ENCODE data around the gene INPP5A.

Gene INPP5A

GRCh38 chr10:132663666-132664365 lies 126.2 kb downstream of the INPP5A start:
- WGBS = 92% methylated on average over 29 of the region's 29 CpGs
- Histone ChIP-seq H3K36me3 (ENCODE audit: insufficient read depth, low read length) (no peaks in the 10 kb centered on the region), H3K4me3 (ENCODE audit: low read length) (no peak overlapping the region), H3K4me1 (ENCODE audit: insufficient read depth, low read length) (no peaks in the 10 kb centered on the region), H3K9me3 (ENCODE audit: insufficient read depth, low read depth, low read length) (no peaks in the 10 kb centered on the region), H3K9ac (ENCODE audit: low read depth, low read length) (no peak overlapping the region), H3K27me3 (ENCODE audit: insufficient read depth, low read length) (no peaks in the 10 kb centered on the region), H3K27ac (ENCODE audit: low read depth, low read length) (no peak overlapping the region)

- H3K4me1 ChIP-seq (ENCODE audit: insufficient read depth, low read length) = no peaks in the 10 kb centered on the region
- WGBS = 87% methylated on average over 6 of the region's 6 CpGs
- no peaks in the 10 kb centered on the region for H3K9me3 ChIP-seq (ENCODE audit: insufficient read depth, low read depth, low read length)
- H3K36me3 ChIP-seq (ENCODE audit: insufficient read depth, low read length) = no peaks in the 10 kb centered on the region
- no peak overlapping the region for H3K9ac ChIP-seq (ENCODE audit: low read depth, low read length)
- no peak overlapping the region for H3K27ac ChIP-seq (ENCODE audit: low read depth, low read length)
- H3K27me3 ChIP-seq (ENCODE audit: insufficient read depth, low read length) = no peaks in the 10 kb centered on the region
- no peak overlapping the region for H3K4me3 ChIP-seq (ENCODE audit: low read length)
Observed at GRCh38 chr10:132664407-132664806, 126.8 kb downstream of the INPP5A start.

GRCh38 chr10:132664883-132665282 lies 127.3 kb downstream of the INPP5A start:
- Histone ChIP-seq H3K27me3 (ENCODE audit: insufficient read depth, low read length) (no peaks in the 10 kb centered on the region), H3K9me3 (ENCODE audit: insufficient read depth, low read depth, low read length) (no peaks in the 10 kb centered on the region), H3K9ac (ENCODE audit: low read depth, low read length) (no peak overlapping the region), H3K36me3 (ENCODE audit: insufficient read depth, low read length) (no peaks in the 10 kb centered on the region), H3K4me3 (ENCODE audit: low read length) (no peak overlapping the region), H3K4me1 (ENCODE audit: insufficient read depth, low read length) (no peaks in the 10 kb centered on the region), H3K27ac (ENCODE audit: low read depth, low read length) (no peak overlapping the region)
- WGBS = 93% methylated on average over 16 of the region's 16 CpGs

- Histone ChIP-seq H3K9ac (ENCODE audit: low read depth, low read length) (no peak overlapping the region), H3K27me3 (ENCODE audit: insufficient read depth, low read length) (no peaks in the 10 kb centered on the region), H3K9me3 (ENCODE audit: insufficient read depth, low read depth, low read length) (no peaks in the 10 kb centered on the region), H3K4me3 (ENCODE audit: low read length) (no peak overlapping the region), H3K27ac (ENCODE audit: low read depth, low read length) (no peak overlapping the region), H3K4me1 (ENCODE audit: insufficient read depth, low read length) (no peaks in the 10 kb centered on the region), H3K36me3 (ENCODE audit: insufficient read depth, low read length) (no peaks in the 10 kb centered on the region)
- WGBS = 91% methylated on average over 15 of the region's 15 CpGs
Observed at GRCh38 chr10:132665946-132666704, 128.5 kb downstream of the INPP5A start.

GRCh38 chr10:132666705-132667341 lies 129.2 kb downstream of the INPP5A start:
- Histone ChIP-seq H3K4me1 (ENCODE audit: insufficient read depth, low read length) (no peaks in the 10 kb centered on the region), H3K36me3 (ENCODE audit: insufficient read depth, low read length) (no peaks in the 10 kb centered on the region), H3K9me3 (ENCODE audit: insufficient read depth, low read depth, low read length) (no peaks in the 10 kb centered on the region), H3K27ac (ENCODE audit: low read depth, low read length) (no peak overlapping the region), H3K4me3 (ENCODE audit: low read length) (no peak overlapping the region), H3K27me3 (ENCODE audit: insufficient read depth, low read length) (no peaks in the 10 kb centered on the region), H3K9ac (ENCODE audit: low read depth, low read length) (no peak overlapping the region)
- WGBS = 95% methylated on average over 12 of the region's 12 CpGs

- H3K27ac ChIP-seq (ENCODE audit: low read depth, low read length) = no peak overlapping the region
- no peak overlapping the region for H3K9ac ChIP-seq (ENCODE audit: low read depth, low read length)
- H3K4me3 ChIP-seq (ENCODE audit: low read length) = no peak overlapping the region
- H3K4me1 ChIP-seq (ENCODE audit: insufficient read depth, low read length) = no peaks in the 10 kb centered on the region
- H3K36me3 ChIP-seq (ENCODE audit: insufficient read depth, low read length) = no peaks in the 10 kb centered on the region
- no peaks in the 10 kb centered on the region for H3K27me3 ChIP-seq (ENCODE audit: insufficient read depth, low read length)
- 90% methylated on average over 14 of the region's 20 CpGs for WGBS
- no peaks in the 10 kb centered on the region for H3K9me3 ChIP-seq (ENCODE audit: insufficient read depth, low read depth, low read length)
Observed at GRCh38 chr10:132667342-132668047, 129.9 kb downstream of the INPP5A start.

- no peaks in the 10 kb centered on the region for H3K4me1 ChIP-seq (ENCODE audit: insufficient read depth, low read length)
- H3K4me3 ChIP-seq (ENCODE audit: low read length) = no peak overlapping the region
- no peak overlapping the region for H3K27ac ChIP-seq (ENCODE audit: low read depth, low read length)
- no peak overlapping the region for H3K9ac ChIP-seq (ENCODE audit: low read depth, low read length)
- 92% methylated on average over 5 of the region's 5 CpGs for WGBS
- no peaks in the 10 kb centered on the region for H3K9me3 ChIP-seq (ENCODE audit: insufficient read depth, low read depth, low read length)
- H3K36me3 ChIP-seq (ENCODE audit: insufficient read depth, low read length) = no peaks in the 10 kb centered on the region
- H3K27me3 ChIP-seq (ENCODE audit: insufficient read depth, low read length) = no peaks in the 10 kb centered on the region
Observed at GRCh38 chr10:132668048-132668394, 130.4 kb downstream of the INPP5A start.

GRCh38 chr10:132669208-132669861 lies 131.7 kb downstream of the INPP5A start:
- Histone ChIP-seq H3K27ac (ENCODE audit: low read depth, low read length) (no peak overlapping the region), H3K36me3 (ENCODE audit: insufficient read depth, low read length) (no peaks in the 10 kb centered on the region), H3K9me3 (ENCODE audit: insufficient read depth, low read depth, low read length) (no peaks in the 10 kb centered on the region), H3K4me3 (ENCODE audit: low read length) (no peak overlapping the region), H3K27me3 (ENCODE audit: insufficient read depth, low read length) (no peaks in the 10 kb centered on the region), H3K9ac (ENCODE audit: low read depth, low read length) (no peak overlapping the region), H3K4me1 (ENCODE audit: insufficient read depth, low read length) (no peaks in the 10 kb centered on the region)
- WGBS = 94% methylated on average over 23 of the region's 23 CpGs

GRCh38 chr10:132670546-132671227 lies 133.1 kb downstream of the INPP5A start:
- Histone ChIP-seq H3K27me3 (ENCODE audit: insufficient read depth, low read length) (no peaks in the 10 kb centered on the region), H3K27ac (ENCODE audit: low read depth, low read length) (no peak overlapping the region), H3K4me1 (ENCODE audit: insufficient read depth, low read length) (no peaks in the 10 kb centered on the region), H3K4me3 (ENCODE audit: low read length) (no peak overlapping the region), H3K9ac (ENCODE audit: low read depth, low read length) (no peak overlapping the region), H3K9me3 (ENCODE audit: insufficient read depth, low read depth, low read length) (no peaks in the 10 kb centered on the region), H3K36me3 (ENCODE audit: insufficient read depth, low read length) (no peaks in the 10 kb centered on the region)
- WGBS = 89% methylated on average over 12 of the region's 12 CpGs

GRCh38 chr10:132671228-132672154 lies 133.9 kb downstream of the INPP5A start:
- Histone ChIP-seq H3K9ac (ENCODE audit: low read depth, low read length) (no peak overlapping the region), H3K4me1 (ENCODE audit: insufficient read depth, low read length) (no peaks in the 10 kb centered on the region), H3K9me3 (ENCODE audit: insufficient read depth, low read depth, low read length) (no peaks in the 10 kb centered on the region), H3K4me3 (ENCODE audit: low read length) (no peak overlapping the region), H3K27ac (ENCODE audit: low read depth, low read length) (no peak overlapping the region), H3K36me3 (ENCODE audit: insufficient read depth, low read length) (no peaks in the 10 kb centered on the region), H3K27me3 (ENCODE audit: insufficient read depth, low read length) (no peaks in the 10 kb centered on the region)
- 93% methylated on average over 25 of the region's 25 CpGs for WGBS

Data from HUES64 (cell line).